HL-60 (cell line): ENCODE measurements around the gene PRPF19.

Experiments
- DNase-seq, 2 experiments: peaks; one replicate each; pipeline ENCODE4 v3.0.0-alpha.2; 2010 to 2020; ENCODE audit warnings: low read depth in 1 of 2, low spot score in 1 of 2
- H3K27ac ChIP-seq: fragments of 250-450 bp; sonication (Bioruptor Pico); replicated peaks from 2 replicates; pipeline ENCODE4 v1.5.1; 2020; ENCODE audit warnings: mild to moderate bottlenecking, moderate library complexity
- H3K27me3 ChIP-seq: fragments of 250-450 bp; sonication (Bioruptor Pico); 2 replicates; pipeline ENCODE4 v1.5.1; 2021; ENCODE audit warnings: mild to moderate bottlenecking, moderate library complexity; ENCODE audit not compliant: insufficient read depth, poor library complexity, severe bottlenecking
- H3K4me3 ChIP-seq: replicated peaks from 2 replicates; pipeline ENCODE4 v1.5.1; 2011; ENCODE audit warnings: mild to moderate bottlenecking, control low read depth, low read length; ENCODE audit not compliant: insufficient read depth
- CTCF ChIP-seq: IDR thresholded peaks from one replicate; pipeline ENCODE4 v1.5.1; 2011; ENCODE audit warnings: low read length, control low read depth, inconsistent platforms; ENCODE audit not compliant: insufficient read depth
- GABPA ChIP-seq: IDR thresholded peaks from 2 replicates; pipeline ENCODE4 v1.6.1; 2012; ENCODE audit warnings: low read depth
- POLR2AphosphoS5 ChIP-seq: IDR thresholded peaks from 2 replicates; pipeline ENCODE4 v1.6.1; 2012; ENCODE audit warnings: low read depth
- REST ChIP-seq: IDR thresholded peaks from 2 replicates; pipeline ENCODE4 v1.6.1; 2012; ENCODE audit warnings: low read depth; ENCODE audit not compliant: insufficient replicate concordance
- SPI1 ChIP-seq: IDR thresholded peaks from 2 replicates; pipeline ENCODE4 v1.6.1; 2012; ENCODE audit warnings: low read depth, mild to moderate bottlenecking, borderline replicate concordance

PRPF19 gene

GRCh38 chr11:60868682-60869450 lies 37.5 kb downstream of the PRPF19 start:
- no peak for TF ChIP-seq CTCF
- no peak for TF ChIP-seq POLR2AphosphoS5
- TF ChIP-seq SPI1: no peak
- no peak for TF ChIP-seq GABPA
- no peak for TF ChIP-seq REST
- H3K27me3 ChIP-seq: no peaks in the 10 kb centered on the region
- no peak overlapping the region for H3K4me3 ChIP-seq
- no peak for DNase-seq
- H3K27ac ChIP-seq: no peak overlapping the region

GRCh38 chr11:60867871-60868681 lies 38.3 kb downstream of the PRPF19 start:
- H3K4me3 ChIP-seq: no peak overlapping the region
- no peak for DNase-seq

More at GRCh38 chr11:60867871-60868681, 38.3 kb downstream of the PRPF19 start:
- no peak overlapping the region for H3K27ac ChIP-seq
- no peaks in the 10 kb centered on the region for H3K27me3 ChIP-seq
- TF ChIP-seq GABPA: no peak
- no peak for TF ChIP-seq SPI1
- TF ChIP-seq POLR2AphosphoS5: no peak
- TF ChIP-seq REST: no peak
- TF ChIP-seq CTCF: no peak
